Common myeloid progenitor, CD34-positive (primary cell): ENCODE results near the gene ST13.

Experiments used
- CTCF ChIA-PET: fragments of 350-600 bp; sonication (Branson Sonifier 250); formaldehyde crosslinking; loops from one replicate; lab custom pipeline; 2021; ENCODE audit warnings: antibody characterized with exemption; lab: Charles Lee
- POLR2A ChIA-PET: fragments of 350-600 bp; sonication (Branson Sonifier 250); formaldehyde crosslinking; loops from one replicate; lab custom pipeline; 2021; ENCODE audit warnings: antibody characterized with exemption; lab: Charles Lee
- DNase-seq, 3 donors: peaks; one replicate each; pipeline versions ENCODE4 v3.0.0 to v3.0.0-alpha.2; 2013
- H3K27ac ChIP-seq, 2 experiments: 1 replicate in 1 of 2; 2 replicates in 1 of 2; pipeline ENCODE4 v1.7.0; 2013; ENCODE audit warnings: inconsistent platforms in 2 of 2, low read length in 2 of 2, mild to moderate bottlenecking in 2 of 2, low read depth in 1 of 2, moderate library complexity in 1 of 2; ENCODE audit not compliant: severe bottlenecking in 2 of 2, insufficient read depth in 1 of 2, poor library complexity in 1 of 2
- H3K27me3 ChIP-seq, 5 experiments: replicated peaks in 2 of 5; 1 replicate in 3 of 5; 2 replicates in 2 of 5; pipeline versions ENCODE4 v1.6.1 to v1.7.0; 2013; ENCODE audit warnings: low read length in 4 of 5, mild to moderate bottlenecking in 2 of 5, moderate library complexity in 2 of 5, inconsistent platforms in 1 of 5; ENCODE audit not compliant: insufficient read depth in 5 of 5, control insufficient read depth in 4 of 5
- H3K36me3 ChIP-seq, 4 experiments: 1 replicate in 2 of 4; 2 replicates in 2 of 4; pipeline versions ENCODE4 v1.6.1 to v1.7.0; 2013; ENCODE audit warnings: low read length in 3 of 4, control low read depth in 1 of 4, mild to moderate bottlenecking in 1 of 4; ENCODE audit not compliant: control insufficient read depth in 4 of 4, insufficient read depth in 4 of 4
- H3K4me1 ChIP-seq, 4 experiments: 1 replicate in 3 of 4; 2 replicates in 1 of 4; pipeline versions ENCODE4 v1.6.1 to v1.7.1; 2013; ENCODE audit warnings: low read length in 3 of 4, mild to moderate bottlenecking in 3 of 4, control low read depth in 1 of 4, inconsistent platforms in 1 of 4, moderate library complexity in 1 of 4; ENCODE audit not compliant: control insufficient read depth in 4 of 4, insufficient read depth in 4 of 4; ENCODE audit errors: control extremely low read depth in 1 of 4
- H3K4me3 ChIP-seq, 7 experiments: 1 replicate in 4 of 7; 2 replicates in 3 of 7; pipeline versions ENCODE4 v1.5.1 to v1.7.0; 2013; ENCODE audit warnings: mild to moderate bottlenecking in 7 of 7, low read length in 6 of 7, moderate library complexity in 6 of 7, inconsistent platforms in 2 of 7, low read depth in 2 of 7, control low read depth in 1 of 7; ENCODE audit not compliant: insufficient read depth in 4 of 7, control insufficient read depth in 1 of 7; ENCODE audit errors: extremely low read depth in 1 of 7
- H3K9me3 ChIP-seq, 5 experiments: 1 replicate in 4 of 5; 2 replicates in 1 of 5; pipeline versions ENCODE4 v1.6.1 to v1.7.1; 2013; ENCODE audit warnings: low read length in 4 of 5, mild to moderate bottlenecking in 2 of 5, inconsistent platforms in 1 of 5, low read depth in 1 of 5, moderate library complexity in 1 of 5; ENCODE audit not compliant: control insufficient read depth in 4 of 5, insufficient read depth in 2 of 5; ENCODE audit errors: control extremely low read depth in 1 of 5
- WGBS: methylation state at CpG from one replicate; pipeline ENCODE4 v1.1.5; 2013; ENCODE audit not compliant: insufficient coverage; 5-methylcytosine and 5-hydroxymethylcytosine counted together

The ST13 gene

DNA sequence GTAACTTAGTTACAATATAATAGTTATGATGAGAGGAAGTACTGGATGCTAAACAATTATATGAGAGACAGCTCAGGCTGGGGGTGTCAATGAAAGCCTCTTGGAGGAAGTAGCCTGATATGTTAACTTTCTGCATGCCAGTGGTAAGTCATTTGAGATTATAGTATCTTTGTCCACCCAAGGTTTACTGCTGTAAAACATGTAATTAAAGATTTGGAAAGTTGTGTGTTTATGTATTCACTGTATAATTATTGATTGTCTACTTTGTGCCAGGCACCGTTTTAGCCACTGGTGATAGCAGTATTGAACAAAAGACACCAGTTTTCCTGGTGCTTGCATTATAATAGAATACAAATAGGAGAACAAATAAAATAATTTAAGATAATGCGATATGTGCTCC, 6.1 kb upstream of the ST13 start:
- peaks cover 3 to 15% (median 7%) of the 10 kb centered on the region in 4 experiments for H3K36me3 ChIP-seq
- H3K9me3 ChIP-seq, result no peaks in the 10 kb centered on the region
- H3K4me1 ChIP-seq, result peaks cover 4 to 15% (median 9%) of the 10 kb centered on the region in 4 experiments
- CTCF ChIA-PET, result interaction anchor here (0.9 to 1.3 kb wide), 2 partner anchors 9 to 37 kb away, joined by 3 to 5 read pairs; no protein-coding TSS in a partner anchor
- H3K4me3 ChIP-seq, result no peak overlapping the region
- WGBS, result 100% methylated on average over 1 of the region's 2 CpGs
- POLR2A ChIA-PET, result no interaction called here
- H3K27me3 ChIP-seq, result no peaks in the 10 kb centered on the region
- H3K27ac ChIP-seq, result no peak overlapping the region
- DNase-seq, result no peak

DNA sequence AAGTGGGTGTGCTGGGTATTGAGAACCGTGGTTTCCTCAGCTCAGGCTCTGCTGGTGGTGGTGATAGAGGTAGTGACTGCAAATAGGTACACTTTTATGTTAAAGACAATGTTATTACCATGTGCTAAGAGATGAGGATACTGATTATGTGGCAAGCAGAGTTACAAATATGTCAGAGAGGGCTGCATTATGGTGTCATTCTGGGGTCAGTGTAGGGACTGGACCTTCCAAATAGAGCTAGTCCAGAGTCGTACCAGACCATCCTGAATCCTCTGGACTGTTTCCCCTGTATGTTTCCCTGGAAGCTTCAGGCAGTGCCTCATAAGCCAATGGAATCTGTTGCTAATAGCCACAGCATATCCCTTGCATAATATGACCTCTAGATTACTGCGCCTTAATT, 5.6 kb upstream of the ST13 start, which contains the start of gene DNAJB7:
TSS of gene DNAJB7 (minus strand) at position 101 of the 400 bp plus-strand sequence. CDS start 119 bp downstream, outside the sequence.
- peaks cover 6 to 17% (median 11%) of the 10 kb centered on the region in 4 experiments for H3K4me1 ChIP-seq
- 92% methylated on average over 2 of the region's 3 CpGs for WGBS
- H3K4me3 ChIP-seq, result no peak within 1 kb of the TSS
- H3K27ac ChIP-seq, result no peak within 1 kb of the TSS
- ChIA-PET POLR2A (no interaction called here), CTCF (interaction anchor here (0.9 to 1.3 kb wide), 2 partner anchors 9 to 37 kb away, joined by 3 to 5 read pairs; no protein-coding TSS in a partner anchor)
- no peak for DNase-seq
- no peaks in the 10 kb centered on the region for H3K9me3 ChIP-seq
- H3K27me3 ChIP-seq, result no peaks in the 10 kb centered on the region
- peaks cover 3 to 15% (median 7%) of the 10 kb centered on the region in 4 experiments for H3K36me3 ChIP-seq

DNA sequence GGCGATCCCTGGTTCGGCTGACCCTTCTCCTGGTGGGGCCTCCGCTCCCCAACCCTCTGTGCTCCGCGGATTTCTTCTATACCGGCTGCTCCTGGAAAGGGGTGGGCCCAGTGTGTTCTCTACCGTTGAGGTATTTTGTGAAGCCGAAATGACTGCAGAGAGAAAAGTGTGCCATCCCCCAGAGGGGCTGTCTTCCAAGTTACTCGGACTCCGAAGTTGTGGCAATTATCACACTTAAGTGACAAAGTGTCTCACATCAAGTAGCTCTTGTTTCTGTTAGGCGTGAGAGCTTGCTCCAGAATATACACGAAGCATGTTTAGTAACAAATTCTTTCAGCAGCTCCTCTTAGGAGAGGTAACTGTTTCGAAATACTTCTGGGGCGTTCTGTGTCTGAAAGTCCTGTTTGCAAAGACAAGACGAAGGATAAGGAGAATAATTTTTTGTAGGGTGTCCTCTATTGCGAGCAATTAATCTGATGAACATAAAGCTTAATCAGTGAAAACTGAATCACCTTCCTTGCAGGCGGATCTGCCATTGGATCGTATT, 943 bp upstream of the ST13 start:
- 15% methylated on average over 13 of the region's 18 CpGs for WGBS
- H3K36me3 ChIP-seq, result peaks cover 5 to 18% (median 8%) of the 10 kb centered on the region in 4 experiments

DNA sequence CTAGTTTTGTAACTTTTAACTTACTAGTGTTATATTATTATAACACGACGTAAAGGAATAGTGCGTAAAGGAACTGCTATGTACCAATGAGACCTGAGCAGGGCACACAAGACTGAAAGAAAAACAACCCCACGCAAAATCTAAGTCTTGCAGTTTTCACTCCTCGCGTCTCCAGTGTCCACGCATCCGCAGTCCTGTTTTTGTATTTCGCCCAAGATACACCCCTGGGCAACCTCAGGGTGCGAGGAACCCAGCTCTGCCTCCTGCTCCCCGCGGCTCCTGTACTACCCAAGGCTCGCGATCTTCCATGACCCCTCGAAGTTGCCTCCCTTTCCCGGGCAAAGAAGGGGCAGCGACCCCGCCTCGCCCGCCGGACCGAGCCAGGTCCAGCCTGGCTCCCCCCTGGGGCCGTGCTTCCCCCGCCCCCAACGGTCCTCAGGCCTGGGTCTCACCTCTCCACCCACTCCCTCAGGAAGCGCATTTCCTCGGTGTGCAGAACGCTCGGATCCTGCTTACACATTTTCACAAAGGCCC, 393 bp downstream of the ST13 start:
- H3K36me3 ChIP-seq, result peaks cover under 1 to 8% (median 6%) of the 10 kb centered on the region in 4 experiments
- H3K4me1 ChIP-seq, result peaks cover 15 to 39% (median 26%) of the 10 kb centered on the region in 4 experiments
- H3K9me3 ChIP-seq, result no peaks in the 10 kb centered on the region
- CTCF ChIA-PET, result interaction anchor here (0.9 to 2.6 kb wide), 4 partner anchors 10 to 46 kb away, joined by 3 to 7 read pairs (median 4); partner anchors contain the start of gene SLC25A17
- peak; percentile 28 to 71 (median 68) for DNase-seq
- 0% methylated on average over 8 of the region's 29 CpGs for WGBS
- peak overlapping the region; percentile 98 to 99 for H3K27ac ChIP-seq
- H3K4me3 ChIP-seq, result peak overlapping the region; percentile 48 to 99 (median 94)
- POLR2A ChIA-PET, result no interaction called here
- H3K27me3 ChIP-seq, result no peaks in the 10 kb centered on the region

More for the DNA sequence above, 943 bp upstream of the ST13 start:
- Histone ChIP-seq H3K9me3 (no peaks in the 10 kb centered on the region), H3K4me1 (peaks cover 15 to 39% (median 26%) of the 10 kb centered on the region in 4 experiments), H3K4me3 (peak overlapping the region; percentile 87 to 99 (median 94)), H3K27me3 (no peaks in the 10 kb centered on the region), H3K27ac (peak overlapping the region; percentile 98 to 99)
- ChIA-PET CTCF (interaction anchor here (0.7 to 2.6 kb wide), 9 partner anchors 10 to 1408 kb away, joined by 3 to 7 read pairs (median 3); partner anchors contain the start of gene SLC25A17), POLR2A (interaction anchor here (0.6 to 0.9 kb wide), 3 partner anchors 11 to 220 kb away, joined by 3 read pairs; partner anchors contain the start of gene MRTFA)
- DNase-seq, result no peak

DNA sequence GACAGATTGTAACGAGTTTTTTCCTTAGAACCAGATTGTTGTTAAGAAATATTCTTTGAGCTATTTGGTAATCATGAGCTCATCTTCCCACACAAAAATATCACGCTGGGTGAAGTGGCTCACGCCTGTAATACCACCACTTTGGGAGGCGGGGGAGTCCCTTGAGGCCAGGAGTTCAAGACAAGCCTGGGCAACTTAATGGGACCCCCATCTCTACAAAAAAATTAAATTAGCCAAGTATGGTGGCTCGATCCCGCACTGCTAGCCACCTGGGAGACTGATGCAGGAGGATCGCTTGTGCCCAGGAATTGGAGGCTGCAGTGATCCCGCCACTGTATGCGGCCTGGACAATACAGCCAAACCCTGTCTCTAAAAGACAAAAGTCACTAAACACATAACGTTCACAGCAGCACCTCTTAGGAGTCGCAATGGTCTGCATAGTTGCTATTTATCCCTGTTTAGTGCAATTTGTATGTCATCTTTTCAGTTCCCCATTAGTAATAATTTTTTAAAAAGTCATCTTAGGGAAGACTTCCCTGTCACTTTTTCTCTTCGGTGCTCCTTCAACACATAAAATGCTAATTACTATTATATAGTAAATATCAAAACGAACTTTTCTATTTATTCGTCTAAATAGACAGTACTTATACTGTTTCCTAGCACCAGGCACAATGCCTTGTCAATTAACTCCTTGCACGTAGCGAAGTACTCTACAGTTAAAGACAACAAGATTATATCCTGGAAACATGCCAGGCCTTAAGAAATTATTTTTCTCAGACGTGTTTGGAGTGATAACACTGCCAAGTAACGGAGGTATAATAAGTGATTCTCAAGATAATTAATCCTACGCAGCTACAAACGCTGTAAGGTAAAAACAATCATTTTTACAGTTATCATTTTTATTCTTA, 1.1 kb downstream of the ST13 start:
- peaks cover 15 to 39% (median 26%) of the 10 kb centered on the region in 4 experiments for H3K4me1 ChIP-seq
- CTCF ChIA-PET, result interaction anchor here (0.9 to 1.3 kb wide), 4 partner anchors 9 to 43 kb away, joined by 3 to 7 read pairs (median 4); no protein-coding TSS in a partner anchor
- peak overlapping the region; percentile 98 to 99 for H3K27ac ChIP-seq
- peaks cover 0 to 5% (median 3%) of the 10 kb centered on the region in 4 experiments for H3K36me3 ChIP-seq
- H3K27me3 ChIP-seq, result no peaks in the 10 kb centered on the region
- POLR2A ChIA-PET, result interaction anchor here (0.7 kb wide), 1 partner anchor 19 kb away, joined by 3 read pairs; no protein-coding TSS in a partner anchor
- 100% methylated on average over 6 of the region's 20 CpGs for WGBS
- DNase-seq, result peak; percentile 26 to 59 (median 45)
- no peaks in the 10 kb centered on the region for H3K9me3 ChIP-seq
- H3K4me3 ChIP-seq, result peak overlapping the region in 6 of 7 experiments; percentile 93 to 99 (median 96)

DNA sequence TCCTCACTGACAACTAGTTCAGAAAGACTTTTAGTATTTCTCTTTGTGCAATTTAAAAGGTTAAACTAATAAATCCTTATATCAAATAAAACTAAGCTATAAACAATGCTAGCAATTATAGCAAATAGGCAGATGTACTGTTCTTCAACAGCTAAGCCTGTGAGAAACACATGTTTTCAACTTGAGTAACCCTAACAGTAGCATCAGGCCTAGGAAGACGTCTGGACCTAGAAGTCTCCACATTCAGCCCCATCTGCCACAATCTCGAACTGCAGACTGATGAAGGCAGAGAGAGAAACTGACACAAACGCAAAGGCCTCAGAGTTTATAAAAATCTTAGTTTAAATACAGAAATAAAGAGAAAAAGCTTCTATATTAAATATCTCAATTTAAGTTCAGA, 2.5 kb downstream of the ST13 start:
- Histone ChIP-seq H3K4me3 (peak overlapping the region in 1 of 7 experiments; percentile 6), H3K4me1 (peaks cover 15 to 39% (median 26%) of the 10 kb centered on the region in 4 experiments), H3K9me3 (no peaks in the 10 kb centered on the region), H3K36me3 (peaks cover 5 to 14% (median 10%) of the 10 kb centered on the region in 4 experiments), H3K27me3 (no peaks in the 10 kb centered on the region), H3K27ac (peak overlapping the region; percentile 16 to 99)
- ChIA-PET POLR2A (no interaction called here), CTCF (interaction anchor here (1.2 to 1.4 kb wide), 3 partner anchors 8 to 45 kb away, joined by 3 to 7 read pairs (median 3); partner anchors contain the start of gene DNAJB7)
- 60% methylated on average over 1 of the region's 3 CpGs for WGBS
- no peak for DNase-seq
